HG03135 (cell line): Measurements from ENCODE around the gene PDE8B.

Source experiments
- ATAC-seq: cut with Tn5 transposase; IDR thresholded peaks from one replicate; pipeline ENCODE4 v1.9.1; 2021; ENCODE audit warnings: mild to moderate bottlenecking, moderate library complexity; ENCODE audit not compliant: unreplicated experiment

Gene PDE8B

GRCh38 chr5:77189421-77189820 is 21.1 kb upstream of the PDE8B start:
- no peak for ATAC-seq

DNA sequence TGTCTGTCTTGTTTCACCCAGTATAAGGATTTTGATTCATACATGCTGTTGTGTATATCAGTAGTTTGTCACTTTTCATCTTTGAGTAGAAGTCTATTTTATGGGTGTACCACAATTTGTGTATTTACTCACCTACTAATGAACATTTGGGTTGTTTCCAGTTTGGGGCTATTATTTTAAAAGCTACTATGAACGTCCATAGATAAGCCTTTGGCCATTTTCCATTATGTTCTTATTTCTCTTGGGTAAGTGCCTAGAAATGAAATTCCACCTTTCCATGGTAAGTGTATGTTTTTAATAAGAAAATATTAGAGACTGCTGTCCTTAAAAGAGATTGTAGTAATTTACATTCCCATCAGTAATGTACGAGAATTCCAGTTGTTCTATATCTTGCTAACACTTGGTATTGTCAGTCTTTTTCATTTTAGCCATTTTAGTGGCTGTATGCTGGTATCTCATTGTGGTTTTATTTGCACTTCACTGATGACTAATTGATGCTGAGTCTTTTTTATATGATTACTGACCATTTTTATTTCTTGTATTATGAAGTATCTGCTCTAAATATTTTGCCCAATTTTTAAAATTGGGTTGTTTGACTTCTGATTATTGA is 17.9 kb upstream of the PDE8B start:
- ATAC-seq: no peak

DNA sequence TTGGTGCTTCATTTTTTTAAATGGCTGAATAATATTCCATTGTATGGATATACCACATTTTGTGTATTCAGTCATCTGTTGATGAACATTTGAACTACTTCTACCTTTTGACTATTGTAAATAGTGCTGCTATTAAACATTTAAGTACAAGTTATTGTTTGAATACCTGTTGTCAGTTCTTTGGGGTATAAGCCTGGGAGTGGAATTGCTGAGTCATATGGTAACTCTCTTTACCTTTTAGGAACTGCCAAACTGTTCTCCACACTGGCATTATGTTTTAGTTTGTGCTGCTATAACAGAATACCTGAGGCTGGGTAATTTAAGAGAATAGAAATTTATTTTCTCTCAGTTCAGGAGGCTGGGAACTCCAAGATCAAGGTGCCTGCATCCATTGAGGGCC is 15.7 kb upstream of the PDE8B start:
- no peak for ATAC-seq

DNA sequence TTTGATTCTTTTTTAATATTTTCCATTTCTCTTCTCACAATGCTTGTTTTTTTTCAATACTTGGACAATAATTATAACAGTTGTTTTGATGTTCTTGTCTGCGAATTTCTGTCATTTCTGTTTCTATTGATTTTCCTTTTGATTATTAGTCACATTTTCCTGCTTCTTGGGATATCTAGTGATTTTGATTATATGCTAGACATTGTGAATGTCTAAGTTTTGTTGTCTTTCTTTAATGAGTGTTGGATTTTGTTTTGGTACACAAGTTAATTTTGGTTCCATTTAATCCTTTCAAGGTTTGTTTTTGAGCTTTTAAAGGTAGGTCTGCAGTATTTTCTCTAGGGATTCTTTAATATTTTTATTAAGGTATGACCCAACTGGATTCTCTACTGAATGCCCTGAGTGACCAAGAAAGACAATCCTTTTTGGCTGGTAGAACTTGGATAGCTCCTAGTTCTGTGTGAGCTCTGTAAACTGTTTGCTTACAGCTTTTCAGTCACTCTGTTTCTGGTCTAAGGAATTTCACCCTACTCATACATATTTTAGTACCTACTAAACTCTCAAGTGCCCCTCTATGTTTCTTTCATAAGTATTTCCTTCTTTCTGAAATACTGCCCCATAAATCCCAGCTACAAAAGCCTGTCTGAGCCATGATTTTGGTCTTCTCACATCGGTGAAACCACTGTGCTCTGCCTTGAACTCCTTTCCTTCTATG is 12.5 kb upstream of the PDE8B start:
- no peak for ATAC-seq

GRCh38 chr5:77200663-77201062 is 9.8 kb upstream of the PDE8B start:
- ATAC-seq: no peak

DNA sequence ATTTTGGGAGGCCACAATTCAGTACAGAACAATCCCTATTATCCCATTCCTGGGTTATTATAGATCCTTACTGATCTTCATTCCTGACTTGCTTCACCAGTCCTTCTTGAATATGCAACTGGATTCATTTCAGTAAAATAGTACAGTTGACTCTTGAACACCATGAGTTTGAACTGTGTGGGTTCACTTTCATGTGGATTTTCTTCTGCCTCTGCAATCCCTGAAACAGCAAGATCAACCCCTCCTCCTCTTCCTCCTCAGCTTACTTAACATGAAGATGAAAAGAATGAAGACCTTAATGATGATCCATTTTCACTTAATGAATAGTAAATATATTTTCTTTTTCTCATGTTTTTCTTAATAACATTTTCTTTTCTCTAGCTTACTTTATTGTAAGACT is 8.3 kb upstream of the PDE8B start:
- no peak for ATAC-seq

GRCh38 chr5:77204967-77205366 is 5.5 kb upstream of the PDE8B start:
- no peak for ATAC-seq

DNA sequence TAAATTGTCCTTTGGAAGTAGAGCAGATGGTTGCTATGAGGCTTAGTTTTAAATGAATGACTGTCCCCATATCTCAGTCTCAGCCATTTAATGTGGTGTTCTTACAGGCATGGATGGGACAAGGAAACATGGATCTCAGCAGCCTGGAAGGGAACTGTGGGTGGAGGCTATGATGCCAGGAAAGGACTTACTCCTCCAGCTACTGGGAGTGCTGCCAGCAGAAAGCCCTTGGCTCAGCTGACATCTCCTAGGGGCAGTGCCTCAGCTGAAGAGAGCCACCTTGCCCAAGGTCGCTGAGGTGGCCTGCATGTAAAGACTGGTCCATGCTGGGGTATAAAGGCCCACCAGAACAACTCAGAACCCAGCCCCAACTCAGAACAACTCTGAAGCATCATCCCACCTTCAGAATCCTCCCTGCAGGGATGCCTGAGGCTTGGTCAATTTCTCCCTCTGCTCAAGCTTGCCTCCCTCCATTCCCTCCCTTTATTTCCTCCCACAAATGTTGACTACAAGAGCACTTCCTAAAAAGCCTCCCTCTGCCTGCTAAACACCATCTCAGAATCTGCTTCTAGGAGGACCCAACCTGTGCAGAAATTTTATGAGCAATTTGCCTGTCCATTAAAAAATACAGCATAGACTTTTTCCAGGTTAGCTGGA is 1.8 kb upstream of the PDE8B start:
- ATAC-seq: no peak

DNA sequence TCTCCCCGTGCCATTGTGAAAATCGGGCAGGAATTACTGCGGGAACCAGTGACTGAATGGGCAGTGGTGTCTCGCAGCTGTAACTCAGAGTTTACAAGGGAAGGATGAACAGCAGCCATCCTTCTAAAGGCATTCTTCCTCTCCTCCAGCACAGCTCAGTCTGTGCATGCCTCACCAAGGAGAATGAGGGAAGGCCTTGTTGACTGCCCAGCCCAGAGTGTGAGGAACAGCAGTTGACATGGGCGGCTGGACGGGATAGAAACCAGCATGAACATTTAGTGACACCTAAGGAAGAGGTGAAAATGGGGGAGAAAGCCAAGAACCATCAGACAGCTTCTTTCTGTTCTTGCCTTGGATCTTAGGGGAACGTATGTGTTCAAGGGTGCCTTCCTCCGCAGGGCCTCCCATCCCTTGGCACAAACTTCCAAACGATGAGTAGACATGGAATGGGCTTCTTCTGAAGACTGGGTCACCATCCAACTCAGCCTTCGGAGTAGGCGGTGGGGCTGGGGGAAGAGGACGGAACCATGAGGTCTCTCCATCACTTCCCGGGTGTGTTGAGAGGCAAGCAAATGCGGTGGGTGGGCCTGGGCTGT is 887 bp upstream of the PDE8B start:
- no peak for ATAC-seq

- no peak for ATAC-seq
Observed at GRCh38 chr5:77210964-77211690, 647 bp downstream of the PDE8B start.

GRCh38 chr5:77211691-77212047 is 1.2 kb downstream of the PDE8B start:
- no peak for ATAC-seq

DNA sequence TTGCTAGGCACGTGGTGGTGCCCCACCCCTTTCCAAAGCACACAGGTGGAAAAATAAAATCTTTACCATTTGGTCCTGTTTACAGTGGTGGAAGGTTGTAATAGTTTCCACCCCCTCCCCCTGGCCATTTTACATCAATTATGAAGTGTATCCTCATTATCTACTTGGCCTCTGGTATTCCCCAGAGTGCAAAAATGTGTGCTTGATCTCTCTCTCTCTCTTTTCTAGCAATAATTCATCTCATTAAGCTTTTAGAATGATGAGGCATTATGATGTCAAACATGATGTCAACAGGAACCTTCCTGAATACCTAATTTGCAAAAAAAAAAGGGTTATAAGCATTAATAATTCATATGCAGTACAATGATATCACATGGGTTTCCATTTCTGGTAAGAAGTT is 3.1 kb downstream of the PDE8B start:
- ATAC-seq: no peak

DNA sequence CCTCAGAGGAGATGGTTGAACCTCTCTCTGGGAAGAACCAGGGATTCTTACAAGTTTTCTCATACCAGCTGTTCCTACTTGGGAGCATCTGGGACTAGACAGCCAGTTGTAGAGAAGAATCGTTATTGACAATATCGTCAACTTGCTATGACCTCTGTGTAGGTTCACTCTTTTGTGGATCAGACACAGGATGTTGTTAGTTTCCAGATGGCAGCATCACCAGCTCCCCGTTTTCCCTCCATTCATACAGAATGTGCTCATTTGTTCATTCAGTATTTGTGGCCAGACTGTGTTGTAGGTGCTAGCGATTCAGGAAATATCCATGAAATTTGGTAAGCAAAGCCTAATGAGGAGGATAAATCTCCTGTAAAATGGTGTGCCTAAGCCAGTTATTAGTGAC is 3.7 kb downstream of the PDE8B start:
- no peak for ATAC-seq

DNA sequence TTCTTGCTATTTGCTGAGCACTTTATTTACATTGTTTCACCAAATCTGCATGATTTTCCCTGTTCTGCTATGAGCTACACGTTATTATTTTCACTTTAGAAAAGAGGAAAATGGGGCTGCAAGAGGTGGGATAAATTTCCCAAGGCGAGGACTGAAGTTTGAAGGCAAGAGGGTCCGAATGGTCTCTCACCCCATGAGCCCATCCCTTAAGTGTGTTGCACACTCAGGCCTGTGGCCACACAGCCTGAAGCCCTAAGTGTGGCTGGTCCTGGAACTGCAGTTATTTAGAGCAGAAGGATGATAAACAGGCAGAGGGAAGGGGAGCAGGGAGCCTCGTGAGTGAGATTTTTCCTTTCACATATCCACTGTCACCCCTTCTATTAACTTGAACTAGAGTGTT is 7.8 kb downstream of the PDE8B start:
- ATAC-seq: no peak

GRCh38 chr5:77221115-77221514 is 10.6 kb downstream of the PDE8B start:
- ATAC-seq: no peak

DNA sequence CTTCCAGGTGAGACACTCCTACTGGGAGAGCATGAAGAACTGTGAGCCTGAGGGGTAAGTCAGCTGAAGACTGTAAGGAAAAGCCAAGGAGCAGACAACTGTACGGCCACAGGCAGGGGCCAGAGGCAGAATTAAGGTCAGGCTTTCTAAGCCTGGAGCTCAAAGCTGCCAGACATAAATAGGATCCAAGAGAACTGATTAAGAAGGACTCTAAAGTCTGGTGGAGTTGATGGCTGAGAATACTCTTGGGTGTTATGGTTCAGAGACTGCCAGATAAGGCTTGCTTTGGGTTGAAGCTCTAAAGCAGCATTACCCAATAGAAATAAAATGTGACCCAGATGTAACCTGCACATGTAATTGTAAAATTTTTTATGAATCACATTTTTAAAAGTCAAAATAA is 12.2 kb downstream of the PDE8B start:
- ATAC-seq: no peak

DNA sequence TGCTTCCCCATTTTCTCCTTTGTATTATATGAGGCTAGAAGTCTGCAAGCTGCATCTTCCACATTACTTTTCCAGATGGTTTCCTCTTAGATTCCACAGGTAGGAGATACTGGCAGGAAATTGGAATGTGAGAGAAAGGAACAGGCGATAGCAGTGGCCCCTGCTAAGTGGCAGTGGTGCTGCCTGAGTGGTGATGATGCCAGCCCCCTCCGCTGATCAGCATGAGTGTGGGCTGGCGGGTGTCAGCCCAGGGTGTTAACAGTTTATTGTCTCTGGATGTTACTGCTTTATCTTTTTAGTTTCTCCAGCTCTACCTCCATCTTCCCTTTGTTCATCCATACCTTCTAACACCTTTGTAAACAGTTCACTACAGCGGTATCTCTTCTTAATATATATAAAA is 13.2 kb downstream of the PDE8B start:
- ATAC-seq: no peak

- no peak for ATAC-seq
Observed at GRCh38 chr5:77224672-77225355, 14.3 kb downstream of the PDE8B start.

DNA sequence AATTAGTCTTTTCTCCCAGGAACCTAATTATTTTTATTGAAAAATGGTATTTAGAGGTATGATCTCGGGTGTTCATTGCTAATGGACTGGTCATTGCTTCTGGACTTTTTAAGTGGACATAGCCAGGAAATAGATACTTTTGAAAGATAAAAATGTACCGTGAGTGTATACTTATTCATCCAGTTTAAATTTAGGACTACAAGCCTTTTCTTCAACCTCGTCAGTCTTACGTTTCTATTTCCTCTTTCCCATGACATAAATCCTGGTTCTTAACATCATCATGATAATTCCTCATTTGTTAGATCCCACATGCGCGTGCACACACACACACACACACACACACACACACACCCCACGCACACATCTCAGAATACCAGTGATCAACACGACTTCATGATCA is 15.1 kb downstream of the PDE8B start:
- no peak for ATAC-seq

GRCh38 chr5:77229887-77230286 is 19.4 kb downstream of the PDE8B start:
- no peak for ATAC-seq
